Measurements from ENCODE around the gene DDX54.

Gene DDX54

DNA sequence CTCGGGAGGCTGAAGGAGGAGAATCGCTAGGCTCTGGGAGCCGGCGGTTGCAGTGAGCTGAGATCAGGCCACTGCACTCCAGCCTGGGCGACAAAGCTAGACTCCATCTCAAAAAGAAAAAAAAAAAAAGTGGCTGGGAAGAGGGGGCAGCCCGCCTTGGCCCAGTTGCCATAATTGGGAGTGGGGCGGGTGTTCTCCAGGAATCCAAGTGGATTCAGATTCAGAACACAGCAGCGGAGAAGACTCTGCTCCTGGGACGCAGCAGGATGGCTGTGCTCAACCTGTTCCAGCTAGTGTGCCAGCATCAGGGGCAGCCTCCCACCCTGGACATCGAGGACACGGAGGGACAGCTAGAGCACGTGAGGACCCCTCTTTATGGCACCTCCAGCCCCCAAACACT lies 30.2 kb downstream of the DDX54 start:
- DNase-seq (ENCODE audit: low spot score) = no peak
- H3K27me3 ChIP-seq (ENCODE audit: control insufficient read depth in 3 of 3, insufficient read depth in 3 of 3, low read depth in 1 of 3, low read length in 3 of 3) = peaks cover 5 to 52% (median 27%) of the 10 kb centered on the region in 3 experiments

DNA sequence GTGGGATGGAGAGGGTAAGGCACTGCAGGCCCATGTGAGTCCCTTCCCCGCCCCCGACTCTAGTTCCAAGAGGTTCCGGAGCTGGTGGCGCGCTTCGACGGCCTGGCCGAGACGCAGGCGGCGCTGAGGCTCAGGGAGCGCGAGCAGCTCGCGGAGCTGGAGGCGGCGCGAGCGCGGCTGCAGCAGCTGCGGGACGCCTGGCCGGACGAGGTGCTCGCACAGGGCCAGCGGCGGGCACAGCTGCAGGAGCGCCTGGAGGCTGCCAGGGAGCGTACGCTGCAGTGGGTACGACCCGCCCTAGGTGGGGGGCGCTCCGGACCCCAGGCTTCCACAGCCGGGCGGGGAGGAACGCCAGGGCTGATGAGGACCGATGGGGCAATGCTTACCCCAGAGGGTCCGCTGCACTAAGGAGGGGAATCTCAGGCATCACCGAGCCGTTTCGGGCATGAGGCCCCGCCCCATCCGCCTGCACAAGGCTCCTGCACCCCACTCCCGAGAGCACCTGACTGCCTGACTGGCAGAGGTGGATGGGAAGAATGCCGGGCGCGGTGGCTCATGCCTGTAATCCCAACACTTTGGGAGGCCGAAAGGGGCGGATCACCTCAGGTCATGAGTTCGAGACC lies 30.8 kb downstream of the DDX54 start:
- Histone ChIP-seq H2BK5ac (ENCODE audit: low read length) (no peak overlapping the region), H3K27ac (replicated peaks; ENCODE audit: low read length) (no peak overlapping the region), H4K91ac (ENCODE audit: low read depth, low read length, poor library complexity) (no peak overlapping the region), H3K18ac (ENCODE audit: low read length) (peak overlapping the region; percentile 77), H3K4me1 (ENCODE audit: control insufficient read depth in 2 of 2, insufficient read depth in 1 of 2, low read depth in 1 of 2, low read length in 2 of 2) (peaks cover 14 to 18% of the 10 kb centered on the region in 2 donors), H2AFZ (ENCODE audit: low read length) (peak overlapping the region; percentile 82), H2AK5ac (ENCODE audit: low read depth, low read length) (no peak overlapping the region), H3K9me3 (replicated peaks in 1 of 2; ENCODE audit: control insufficient read depth in 2 of 2, insufficient read depth in 1 of 2, low read depth in 1 of 2, low read length in 2 of 2) (no peaks in the 10 kb centered on the region), H2BK120ac (ENCODE audit: low read depth, low read length) (no peak overlapping the region), H3K4ac (ENCODE audit: low read length) (no peak overlapping the region), H3K4me2 (ENCODE audit: insufficient read depth, low read length, poor library complexity, severe bottlenecking) (peak overlapping the region; percentile 72), H3K4me3 (ENCODE audit: low read length in 2 of 2) (peak overlapping the region in 1 of 2 donors; percentile 50), H3K14ac (ENCODE audit: low read length) (no peak overlapping the region), H3K27me3 (ENCODE audit: control insufficient read depth in 3 of 3, insufficient read depth in 3 of 3, low read depth in 1 of 3, low read length in 3 of 3) (peaks cover 5 to 52% (median 27%) of the 10 kb centered on the region in 3 experiments), H2BK15ac (ENCODE audit: low read length) (no peak overlapping the region), H3K79me1 (ENCODE audit: low read depth, low read length) (peaks cover 3% of the 10 kb centered on the region), H4K8ac (ENCODE audit: low read depth, low read length) (no peak overlapping the region), H3K9ac (ENCODE audit: low read depth, low read length, poor library complexity) (peak overlapping the region; percentile 93), H3K36me3 (replicated peaks in 1 of 2; ENCODE audit: control insufficient read depth in 2 of 2, insufficient read depth in 2 of 2, low read length in 2 of 2) (peaks cover 13 to 24% of the 10 kb centered on the region in 2 donors), H2BK12ac (ENCODE audit: low read length) (no peak overlapping the region), H3K23ac (ENCODE audit: low read depth, low read length, poor library complexity) (peak overlapping the region; percentile 26)
- no peak for DNase-seq (ENCODE audit: low spot score)
- no CpG with 5 or more reads among the region's 51 CpGs for WGBS, 2 donors (ENCODE audit: extremely low coverage in 2 of 2, insufficient read length in 2 of 2, insufficient replicate concordance in 1 of 2)

More for the DNA sequence above, 30.2 kb downstream of the DDX54 start:
- Histone ChIP-seq H3K4me3 (ENCODE audit: low read length in 2 of 2) (no peak overlapping the region), H2AFZ (ENCODE audit: low read length) (no peak overlapping the region), H3K9ac (ENCODE audit: low read depth, low read length, poor library complexity) (peak overlapping the region; percentile 68), H3K36me3 (replicated peaks in 1 of 2; ENCODE audit: control insufficient read depth in 2 of 2, insufficient read depth in 2 of 2, low read length in 2 of 2) (peaks cover 19 to 30% of the 10 kb centered on the region in 2 donors), H3K18ac (ENCODE audit: low read length) (peak overlapping the region; percentile 72), H2BK15ac (ENCODE audit: low read length) (no peak overlapping the region), H3K4me2 (ENCODE audit: insufficient read depth, low read length, poor library complexity, severe bottlenecking) (no peak overlapping the region), H3K79me1 (ENCODE audit: low read depth, low read length) (peaks cover 7% of the 10 kb centered on the region), H2AK5ac (ENCODE audit: low read depth, low read length) (peak overlapping the region; percentile 69), H3K9me3 (replicated peaks in 1 of 2; ENCODE audit: control insufficient read depth in 2 of 2, insufficient read depth in 1 of 2, low read depth in 1 of 2, low read length in 2 of 2) (no peaks in the 10 kb centered on the region), H2BK120ac (ENCODE audit: low read depth, low read length) (no peak overlapping the region), H3K14ac (ENCODE audit: low read length) (no peak overlapping the region), H3K4ac (ENCODE audit: low read length) (no peak overlapping the region), H2BK12ac (ENCODE audit: low read length) (peak overlapping the region; percentile 69), H3K27ac (replicated peaks; ENCODE audit: low read length) (no peak overlapping the region), H3K4me1 (ENCODE audit: control insufficient read depth in 2 of 2, insufficient read depth in 1 of 2, low read depth in 1 of 2, low read length in 2 of 2) (peaks cover 12 to 14% of the 10 kb centered on the region in 2 donors), H4K91ac (ENCODE audit: low read depth, low read length, poor library complexity) (no peak overlapping the region), H2BK5ac (ENCODE audit: low read length) (no peak overlapping the region), H4K8ac (ENCODE audit: low read depth, low read length) (no peak overlapping the region), H3K23ac (ENCODE audit: low read depth, low read length, poor library complexity) (no peak overlapping the region)
- no CpG with 5 or more reads among the region's 12 CpGs for WGBS, 2 donors (ENCODE audit: extremely low coverage in 2 of 2, insufficient read length in 2 of 2, insufficient replicate concordance in 1 of 2)

DNA sequence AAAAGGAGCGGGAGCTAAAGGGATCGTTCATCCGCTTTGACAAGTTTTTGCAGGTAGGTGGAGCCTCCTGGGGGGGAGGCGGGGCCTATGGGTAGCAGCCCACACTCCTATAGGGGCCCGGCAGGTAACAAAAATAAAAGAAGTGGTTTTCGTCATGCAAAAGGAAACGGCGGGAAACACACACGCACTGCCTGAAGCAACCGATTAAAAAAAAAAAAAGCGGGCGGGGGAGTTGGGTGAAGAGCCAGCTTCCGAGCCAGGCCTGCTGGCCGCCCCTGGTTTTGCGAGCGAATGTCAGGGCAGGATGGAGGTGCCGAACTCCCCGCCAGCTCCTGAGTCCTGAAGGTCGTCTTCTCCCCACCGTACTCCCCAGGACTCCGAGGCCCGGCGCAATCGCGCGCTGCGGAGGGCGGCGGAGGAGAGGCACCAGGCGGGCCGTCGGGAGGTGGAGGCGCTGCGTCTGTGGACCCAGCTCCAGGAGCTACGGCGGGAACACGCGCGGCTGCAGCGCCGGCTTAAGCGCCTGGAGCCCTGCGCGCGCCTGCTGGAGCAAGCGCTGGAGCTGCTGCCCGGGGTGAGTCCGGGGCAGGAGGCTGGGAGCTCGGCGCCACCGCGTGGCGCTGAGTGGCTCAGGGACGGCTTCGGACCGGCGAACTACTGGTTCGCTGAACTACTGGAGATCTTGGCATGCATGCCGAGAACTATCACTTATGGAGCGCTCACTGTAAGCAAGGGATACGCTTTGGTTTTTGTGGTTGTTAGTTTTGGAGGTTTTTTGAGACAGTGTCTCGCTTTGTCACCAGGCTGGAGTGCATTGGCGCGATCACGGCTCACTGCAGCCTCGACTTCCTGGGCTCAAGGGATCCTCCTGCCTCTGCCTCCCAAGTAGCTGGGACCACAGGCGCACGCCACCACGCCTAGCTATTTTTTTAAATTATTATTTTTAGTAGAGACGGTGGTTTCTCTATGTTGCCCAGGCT lies 32.2 kb downstream of the DDX54 start:
- no peak for DNase-seq (ENCODE audit: low spot score)
- Histone ChIP-seq H3K36me3 (replicated peaks in 1 of 2; ENCODE audit: control insufficient read depth in 2 of 2, insufficient read depth in 2 of 2, low read length in 2 of 2) (peaks cover 7 to 11% of the 10 kb centered on the region in 2 donors), H3K4me3 (ENCODE audit: low read length in 2 of 2) (peak overlapping the region; percentile 39 to 74), H2AK5ac (ENCODE audit: low read depth, low read length) (no peak overlapping the region), H3K27me3 (ENCODE audit: control insufficient read depth in 3 of 3, insufficient read depth in 3 of 3, low read depth in 1 of 3, low read length in 3 of 3) (peaks cover 5 to 52% (median 27%) of the 10 kb centered on the region in 3 experiments), H4K91ac (ENCODE audit: low read depth, low read length, poor library complexity) (no peak overlapping the region), H3K23ac (ENCODE audit: low read depth, low read length, poor library complexity) (peak overlapping the region; percentile 49), H2BK120ac (ENCODE audit: low read depth, low read length) (no peak overlapping the region), H2BK5ac (ENCODE audit: low read length) (peak overlapping the region; percentile 0), H3K27ac (replicated peaks; ENCODE audit: low read length) (no peak overlapping the region), H3K79me1 (ENCODE audit: low read depth, low read length) (peaks cover 3% of the 10 kb centered on the region), H3K18ac (ENCODE audit: low read length) (peak overlapping the region; percentile 94), H2BK15ac (ENCODE audit: low read length) (peak overlapping the region; percentile 1), H3K4ac (ENCODE audit: low read length) (no peak overlapping the region), H2AFZ (ENCODE audit: low read length) (peak overlapping the region; percentile 99), H3K4me1 (ENCODE audit: control insufficient read depth in 2 of 2, insufficient read depth in 1 of 2, low read depth in 1 of 2, low read length in 2 of 2) (peaks cover 18 to 22% of the 10 kb centered on the region in 2 donors), H3K9ac (ENCODE audit: low read depth, low read length, poor library complexity) (peak overlapping the region; percentile 85), H3K14ac (ENCODE audit: low read length) (peak overlapping the region; percentile 57), H4K8ac (ENCODE audit: low read depth, low read length) (no peak overlapping the region), H2BK12ac (ENCODE audit: low read length) (no peak overlapping the region), H3K4me2 (ENCODE audit: insufficient read depth, low read length, poor library complexity, severe bottlenecking) (peak overlapping the region; percentile 100), H3K9me3 (replicated peaks in 1 of 2; ENCODE audit: control insufficient read depth in 2 of 2, insufficient read depth in 1 of 2, low read depth in 1 of 2, low read length in 2 of 2) (no peaks in the 10 kb centered on the region)
- WGBS, 2 donors (ENCODE audit: extremely low coverage in 2 of 2, insufficient read length in 2 of 2, insufficient replicate concordance in 1 of 2) = no CpG with 5 or more reads among the region's 70 CpGs

Data from neuronal stem cell (in vitro differentiated cells).